K562 (cell line): Measurements from ENCODE around the gene NCDN. TPM values are rescaled to one million over a fixed set of nuclear protein-coding genes. Genes with fewer than 3 reads are reported as not detected.

Source experiments
- ARID3A ChIP-seq: IDR thresholded peaks from 2 replicates; pipeline ENCODE4 v1.6.1; 2012; ENCODE audit warnings: low read depth, low read length, improper control_type of control experiment, borderline replicate concordance
- HDGF ChIP-seq: fragments of 450-650 bp; IDR thresholded peaks from 2 replicates; pipeline ENCODE4 v1.6.1; 2016
- HMGN3 ChIP-seq: IDR thresholded peaks from 2 replicates; pipeline ENCODE4 v1.6.1; 2011; ENCODE audit warnings: borderline replicate concordance, low read depth, mild to moderate bottlenecking, mixed read lengths, low read length; ENCODE audit not compliant: insufficient read length; ENCODE audit errors: extremely low read depth
- MTA3 ChIP-seq: fragments of 450-650 bp; formaldehyde crosslinking; IDR thresholded peaks from 2 replicates; pipeline ENCODE4 v1.6.1; 2017; ENCODE audit warnings: mild to moderate bottlenecking, borderline replicate concordance
- POLR2AphosphoS5 ChIP-seq: IDR thresholded peaks from 2 replicates; pipeline ENCODE4 v1.6.1; 2011; ENCODE audit warnings: mild to moderate bottlenecking, low read depth, low read length, moderate library complexity; ENCODE audit not compliant: control insufficient read depth, insufficient read depth
- RBM39 ChIP-seq: fragments of 200-400 bp; formaldehyde crosslinking; optimal IDR thresholded peaks from 2 replicates; pipeline ENCODE3; 2018; ENCODE audit warnings: low read depth, low read length
- SAP30 ChIP-seq: fragments of 200-600 bp; sonication (generic); IDR thresholded peaks from 2 replicates; pipeline ENCODE4 v1.6.1; 2012; ENCODE audit warnings: borderline replicate concordance, low read depth, mild to moderate bottlenecking, moderate library complexity, low read length, control low read depth, inconsistent platforms; ENCODE audit not compliant: insufficient read depth, poor library complexity, severe bottlenecking
- SRSF9 ChIP-seq: fragments of 200-400 bp; formaldehyde crosslinking; IDR thresholded peaks from 2 replicates; pipeline ENCODE4 v1.6.1; 2017; ENCODE audit warnings: low read depth, low read length, borderline replicate concordance
- ZNF318 ChIP-seq, 2 experiments: fragments of 450-650 bp; IDR thresholded peaks; 2 replicates each; pipeline ENCODE4 v1.6.1; 2016; ENCODE audit warnings: mild to moderate bottlenecking in 2 of 2, borderline replicate concordance in 1 of 2, low read depth in 1 of 2, moderate library complexity in 1 of 2
- ZNF583 ChIP-seq: fragments of 250-450 bp; sonication (Bioruptor Pico); IDR thresholded peaks from 2 replicates; pipeline ENCODE4 v1.4.0; 2020
- polyA plus RNA-seq, 8 experiments: library from polyadenylated mRNA; depleted of rRNA in 4 of 8; stranded (reverse) in 5 of 8; unstranded in 3 of 8; fragments of >200 nt; fragmentation: Nextera tagmentation in 2 of 8; fragmentation: Illumina TruSeq in 1 of 8; extraction: Ambion mirVana in 2 of 8; extraction: Trizol in 1 of 8; gene quantifications; 2 replicates each; pipeline versions ENCODE4 v1.2.1 to v1.2.3, GENCODE V29; 2011 to 2014; ENCODE audit warnings: inconsistent platforms in 1 of 8, missing spikeins in 1 of 8
- total RNA-seq, 7 experiments: library from RNA; depleted of rRNA in 6 of 7; stranded (reverse); fragments of >200 nt in 6 of 7; fragmentation: Illumina TruSeq in 2 of 7; extraction: Trizol in 2 of 7; gene quantifications; 2 replicates each; pipeline versions ENCODE4 v1.2.1 to v1.2.3, GENCODE V29; 2011 to 2021; ENCODE audit warnings: low replicate concordance in 1 of 7
- TF ChIP-seq, protein P1 (sequence below): sonication (generic); formaldehyde crosslinking; IDR thresholded peaks from 2 replicates; pipeline ENCODE4 v1.9.0; 2022; ENCODE audit warnings: mild to moderate bottlenecking, missing genetic modification reagents
- TF ChIP-seq, protein P2 (sequence below), 2 experiments: fragments of 450-650 bp in 1 of 2; IDR thresholded peaks; 2 replicates each; pipeline ENCODE4 v1.6.1; 2011 to 2017; ENCODE audit warnings: low read depth in 2 of 2, antibody characterized with exemption in 1 of 2, borderline replicate concordance in 1 of 2, low read length in 1 of 2, mild to moderate bottlenecking in 1 of 2, mixed read lengths in 1 of 2; ENCODE audit not compliant: control insufficient read depth in 1 of 2

NCDN gene
- total and polyA plus RNA-seq, 9 of the 15 experiments (the other 6 are each of a cell fraction or from before 2014, with no cell fraction given), result 1.9 to 35.1 (median 10.7) TPM

GRCh38 chr1:35557118-35557610, 435 bp upstream of the NCDN start, which contains the start of gene KIAA0319L (continued):
- TF ChIP-seq, protein P1, sequence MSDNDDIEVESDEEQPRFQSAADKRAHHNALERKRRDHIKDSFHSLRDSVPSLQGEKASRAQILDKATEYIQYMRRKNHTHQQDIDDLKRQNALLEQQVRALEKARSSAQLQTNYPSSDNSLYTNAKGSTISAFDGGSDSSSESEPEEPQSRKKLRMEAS (CRISPR knock-in tag), result peak; percentile 69
- TF ChIP-seq SRSF9 (no peak), HDGF (peak; percentile 43; the same call in 1 of the 2 replicates), ARID3A (no peak), SAP30 (peak; percentile 16), RBM39 (no peak), ZNF583 (CRISPR knock-in tag) (no peak), ZNF318 (IDR thresholded peaks at IDR 0.05; ENCODE audit: borderline replicate concordance in 1 of 2, low read depth in 1 of 2) (no peak), MTA3 (0 out of 2 replicates have a peak, but pooled peaks have one; percentile 83), POLR2AphosphoS5 (peak; percentile 60), HMGN3 (peak; percentile 60)
- TF ChIP-seq, protein P2, sequence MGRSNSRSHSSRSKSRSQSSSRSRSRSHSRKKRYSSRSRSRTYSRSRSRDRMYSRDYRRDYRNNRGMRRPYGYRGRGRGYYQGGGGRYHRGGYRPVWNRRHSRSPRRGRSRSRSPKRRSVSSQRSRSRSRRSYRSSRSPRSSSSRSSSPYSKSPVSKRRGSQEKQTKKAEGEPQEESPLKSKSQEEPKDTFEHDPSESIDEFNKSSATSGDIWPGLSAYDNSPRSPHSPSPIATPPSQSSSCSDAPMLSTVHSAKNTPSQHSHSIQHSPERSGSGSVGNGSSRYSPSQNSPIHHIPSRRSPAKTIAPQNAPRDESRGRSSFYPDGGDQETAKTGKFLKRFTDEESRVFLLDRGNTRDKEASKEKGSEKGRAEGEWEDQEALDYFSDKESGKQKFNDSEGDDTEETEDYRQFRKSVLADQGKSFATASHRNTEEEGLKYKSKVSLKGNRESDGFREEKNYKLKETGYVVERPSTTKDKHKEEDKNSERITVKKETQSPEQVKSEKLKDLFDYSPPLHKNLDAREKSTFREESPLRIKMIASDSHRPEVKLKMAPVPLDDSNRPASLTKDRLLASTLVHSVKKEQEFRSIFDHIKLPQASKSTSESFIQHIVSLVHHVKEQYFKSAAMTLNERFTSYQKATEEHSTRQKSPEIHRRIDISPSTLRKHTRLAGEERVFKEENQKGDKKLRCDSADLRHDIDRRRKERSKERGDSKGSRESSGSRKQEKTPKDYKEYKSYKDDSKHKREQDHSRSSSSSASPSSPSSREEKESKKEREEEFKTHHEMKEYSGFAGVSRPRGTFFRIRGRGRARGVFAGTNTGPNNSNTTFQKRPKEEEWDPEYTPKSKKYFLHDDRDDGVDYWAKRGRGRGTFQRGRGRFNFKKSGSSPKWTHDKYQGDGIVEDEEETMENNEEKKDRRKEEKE (IDR thresholded peaks at IDR 0.05; ENCODE audit: borderline replicate concordance in 1 of 2, control insufficient read depth in 1 of 2, low read depth in 2 of 2, low read length in 1 of 2), result 0 out of 4 replicates have a peak, but pooled peaks of 1 of the 2 experiments have one; percentile 64
